Endothelial cell of hepatic sinusoid (primary cell): ENCODE results near the gene DNAJC2.

ENCODE experiments used
- in situ Hi-C: cut with HindIII; loops from 2 replicates; pipeline ENCODE4 v1.10.0; 2017; ENCODE audit warnings: low sequenced_read_pairs

The DNAJC2 gene

DNA sequence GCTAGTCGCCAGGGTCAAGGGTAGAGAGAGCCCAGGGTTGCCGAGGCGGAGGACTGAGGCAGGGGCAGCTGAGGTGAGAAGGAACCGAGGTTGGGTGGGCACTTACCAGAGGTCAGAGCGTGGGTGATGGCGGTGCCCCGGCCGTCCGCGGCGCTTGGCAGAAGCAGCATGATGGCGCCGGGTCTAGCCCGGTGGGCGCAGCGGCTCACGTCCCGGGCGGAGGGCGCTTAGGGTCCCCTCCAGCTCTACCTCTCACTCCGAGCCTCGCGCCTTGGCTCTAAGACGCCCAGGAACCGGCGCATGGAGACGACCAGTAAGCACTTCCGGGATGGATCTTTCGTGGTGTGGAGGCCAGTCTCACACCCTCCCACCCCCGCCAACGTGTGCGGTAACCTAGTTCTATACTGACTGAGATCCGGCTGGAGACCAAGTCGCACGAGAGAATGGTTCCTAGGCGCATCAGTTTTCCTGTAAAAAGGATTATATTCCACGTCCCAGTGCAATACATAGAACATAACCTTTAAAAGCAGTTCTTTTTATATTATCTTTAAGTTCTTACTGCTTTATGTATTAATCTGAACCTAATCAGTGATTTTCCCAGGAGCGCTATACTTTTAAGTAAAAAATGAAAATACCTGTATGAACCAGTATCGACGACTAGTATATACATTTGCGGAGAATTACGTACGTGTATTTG lies at the start of gene DNAJC2:
DNAJC2 (minus strand) TSS at position 315 of the 697 bp plus-strand sequence; CDS start at position 170, 145 bp downstream.
- in situ Hi-C loops = loop anchor here (5.0 kb wide), 1 partner anchor 37 kb away; no protein-coding TSS in a partner anchor

DNA sequence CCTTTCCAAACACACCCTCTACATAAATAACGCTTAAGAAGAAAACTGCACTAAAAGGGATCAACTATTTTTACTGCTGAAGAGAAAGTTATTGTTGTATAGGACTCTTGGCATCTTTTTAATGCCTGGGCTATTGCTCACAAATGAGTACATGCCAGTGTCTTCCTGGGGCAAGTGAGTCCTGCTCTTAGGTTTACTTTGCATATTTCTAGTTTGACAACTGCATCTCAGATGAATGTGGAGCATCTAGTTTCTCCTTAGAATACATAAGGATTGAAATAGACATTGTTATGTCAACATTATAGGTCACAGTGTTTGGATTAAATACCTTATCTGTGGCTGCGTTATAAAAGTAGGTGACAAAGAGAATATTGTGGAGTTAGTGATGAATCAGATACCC lies 47.4 kb upstream of the DNAJC2 start:
- in situ Hi-C loops = no loop called here

GRCh38 chr7:103391150-103391549 lies 46.6 kb upstream of the DNAJC2 start:
- in situ Hi-C loops = no loop called here

GRCh38 chr7:103389263-103389662 lies 44.7 kb upstream of the DNAJC2 start:
- in situ Hi-C loops = no loop called here

DNA sequence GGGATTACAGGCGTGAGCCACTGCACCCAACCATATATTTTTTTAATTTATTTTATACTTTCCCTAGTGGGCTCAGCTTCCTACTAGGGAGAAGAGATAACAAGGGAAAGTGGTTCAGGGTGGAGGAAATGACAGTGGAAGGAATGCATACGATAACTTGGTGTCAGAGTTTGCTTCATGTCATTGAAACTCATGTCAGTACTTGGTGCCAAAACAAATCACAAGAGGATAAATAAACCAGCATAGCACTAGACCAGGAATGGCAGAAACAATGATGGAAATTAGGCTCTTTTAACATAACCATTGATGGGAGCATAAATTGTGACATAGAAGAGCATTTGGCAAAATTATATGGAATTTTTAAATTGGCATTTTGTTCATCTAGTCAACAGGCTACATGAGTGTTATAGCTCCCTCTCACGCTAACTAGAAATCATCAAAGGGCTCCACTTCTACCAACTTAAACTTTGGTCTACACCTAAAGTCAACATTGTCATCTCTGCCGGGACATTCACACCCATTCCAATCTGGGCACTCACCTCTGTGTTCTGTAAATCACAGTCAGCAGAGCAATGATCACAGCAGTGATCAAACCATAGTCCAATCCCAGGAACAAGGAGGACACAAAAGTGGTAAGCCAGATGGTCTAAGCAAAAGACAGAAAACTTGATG lies 44.0 kb upstream of the DNAJC2 start:
- in situ Hi-C loops = no loop called here

GRCh38 chr7:103387242-103387641 lies 42.7 kb upstream of the DNAJC2 start:
- in situ Hi-C loops = no loop called here

- in situ Hi-C loops = no loop called here
Measured at GRCh38 chr7:103382032-103382402, 37.5 kb upstream of the DNAJC2 start.

GRCh38 chr7:103381280-103382031 lies 36.9 kb upstream of the DNAJC2 start:
- in situ Hi-C loops = no loop called here

DNA sequence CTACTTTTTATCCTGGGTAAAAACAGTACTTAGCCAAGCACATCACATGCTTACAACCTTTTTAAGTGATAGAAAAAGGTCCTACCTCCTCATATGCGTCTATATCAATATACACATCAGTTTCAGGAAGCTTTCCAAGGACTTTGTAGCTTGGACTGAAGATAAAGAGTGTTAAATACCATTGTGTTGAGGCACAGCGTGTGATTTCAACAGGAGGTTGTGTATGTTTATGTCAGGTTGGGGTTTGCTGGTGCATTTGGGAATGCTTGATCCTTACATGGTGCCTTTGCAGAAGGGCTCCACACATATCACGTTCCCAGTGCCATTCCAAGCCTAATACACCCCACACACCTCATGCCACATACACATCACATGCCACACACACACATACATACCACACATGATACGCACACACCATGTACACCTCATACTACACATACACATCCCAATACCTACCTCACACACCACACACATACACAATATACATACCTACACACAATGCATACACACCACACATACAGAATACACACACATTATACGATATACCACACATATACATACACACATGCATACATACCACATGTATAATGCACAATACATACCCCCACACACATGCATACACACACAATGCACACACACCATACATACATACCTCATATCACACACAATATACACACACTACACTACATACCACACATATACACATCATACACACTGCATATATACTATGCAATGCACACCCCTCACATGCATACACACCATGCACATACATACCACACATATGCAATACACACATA lies 36.0 kb upstream of the DNAJC2 start:
- in situ Hi-C loops = no loop called here

- in situ Hi-C loops = no loop called here
Measured at GRCh38 chr7:103379270-103379975, 34.9 kb upstream of the DNAJC2 start.

GRCh38 chr7:103373866-103374643 lies 29.5 kb upstream of the DNAJC2 start:
- in situ Hi-C loops = no loop called here

GRCh38 chr7:103369432-103369831 lies 24.9 kb upstream of the DNAJC2 start:
- in situ Hi-C loops = no loop called here

GRCh38 chr7:103349805-103350204 lies 5.2 kb upstream of the DNAJC2 start:
- in situ Hi-C loops = no loop called here

- in situ Hi-C loops = no loop called here
Measured at GRCh38 chr7:103348959-103349358, 4.4 kb upstream of the DNAJC2 start.

DNA sequence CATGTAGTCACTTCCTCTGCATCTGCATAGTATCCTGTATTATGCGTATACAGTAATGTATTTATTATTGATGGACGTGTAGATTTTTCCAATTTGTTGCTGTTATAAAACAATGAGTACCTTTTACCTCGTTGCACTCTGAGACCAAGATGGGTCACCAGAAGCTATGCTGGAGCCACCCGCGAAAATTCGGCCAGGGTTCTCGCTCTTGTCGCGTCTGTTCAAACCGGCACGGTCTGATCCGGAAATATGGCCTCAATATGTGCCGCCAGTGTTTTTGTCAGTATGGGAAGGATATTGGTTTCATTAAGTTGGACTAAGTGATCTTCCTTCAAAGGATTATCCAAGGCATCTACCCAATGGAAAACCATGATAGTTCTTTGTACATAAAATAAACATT lies 3.9 kb upstream of the DNAJC2 start:
- in situ Hi-C loops = no loop called here

DNA sequence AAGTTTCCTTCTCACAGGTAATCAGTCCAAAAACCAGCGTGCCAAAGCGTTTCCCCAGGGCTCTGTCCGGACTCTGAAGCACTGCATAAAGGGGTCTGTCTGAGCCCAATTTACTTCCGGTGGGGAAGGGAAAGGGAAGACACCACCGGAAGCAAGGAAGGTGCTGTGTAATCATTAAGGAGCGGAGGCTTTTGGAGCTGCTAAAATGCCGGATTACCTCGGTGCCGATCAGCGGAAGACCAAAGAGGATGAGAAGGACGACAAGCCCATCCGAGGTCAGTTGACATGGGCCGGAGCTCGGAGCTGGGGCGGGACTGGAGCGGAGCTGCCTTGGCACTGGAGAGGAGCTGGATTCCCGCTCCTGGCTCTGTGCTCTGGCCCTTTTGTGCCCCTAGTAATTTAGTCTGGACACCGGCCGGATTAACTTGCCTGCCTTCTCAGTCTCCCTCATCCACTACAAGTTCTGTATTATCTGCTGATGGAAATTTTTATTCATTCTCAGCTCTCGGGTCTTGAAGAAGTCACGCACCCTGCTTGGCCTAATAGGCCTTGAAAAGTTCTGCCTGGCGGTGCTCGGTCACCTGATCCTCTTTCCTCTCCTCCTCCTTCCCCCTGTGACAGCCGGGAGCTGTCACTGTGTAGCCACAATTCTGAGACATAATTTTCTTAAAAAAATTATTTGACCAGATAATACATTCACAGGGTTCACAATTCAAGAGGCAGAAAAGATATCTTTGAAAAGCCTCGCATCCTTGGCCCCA lies 3.1 kb upstream of the DNAJC2 start, which contains the start of gene PSMC2:
PSMC2 (plus strand) TSS at position 137 of the 761 bp plus-strand sequence; CDS start at position 206, 69 bp downstream.
- in situ Hi-C loops = no loop called here

DNA sequence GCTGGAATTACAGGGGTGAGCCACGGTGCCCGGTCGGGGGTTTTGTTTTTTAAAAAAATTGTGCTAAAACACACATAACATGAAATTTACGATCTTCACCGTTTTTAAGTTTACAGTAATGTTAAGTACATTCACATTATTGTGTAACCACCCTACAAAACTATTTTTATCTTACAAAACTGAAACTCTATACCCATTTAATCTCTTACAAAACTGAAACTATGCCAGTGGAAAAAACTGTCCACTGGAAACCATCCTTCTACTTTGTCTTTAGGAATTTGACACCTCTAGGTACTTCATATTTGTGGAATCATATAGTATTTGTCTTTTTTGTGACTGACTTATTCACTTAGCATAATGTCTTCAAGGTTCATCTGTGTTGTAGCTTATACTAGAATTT lies 1.8 kb upstream of the DNAJC2 start:
- in situ Hi-C loops = no loop called here

- in situ Hi-C loops = loop anchor here (5.0 kb wide), 1 partner anchor 37 kb away; no protein-coding TSS in a partner anchor
Measured at GRCh38 chr7:103343758-103344452, 662 bp downstream of the DNAJC2 start.
